Mesothelial cell of epicardium (in vitro differentiated cells): ENCODE data around the gene DCT. TPM values are rescaled to one million over a fixed set of nuclear protein-coding genes. Genes with fewer than 3 reads are reported as not detected.

Experiments
- DNase-seq, 2 experiments: peaks; one replicate each; pipeline ENCODE4 v3.0.0; 2021; ENCODE audit warnings: low spot score in 2 of 2; ENCODE audit not compliant: unreplicated experiment in 2 of 2
- H3K27ac Mint-ChIP-seq: 2 replicates; pipeline ENCODE4 v1.8.0; 2021; ENCODE audit warnings: mixed read lengths
- H3K27me3 Mint-ChIP-seq: 2 replicates; pipeline ENCODE4 v1.8.0; 2021; ENCODE audit warnings: low read depth, mixed read lengths
- H3K36me3 Mint-ChIP-seq: 2 replicates; pipeline ENCODE4 v1.8.0; 2021; ENCODE audit warnings: mixed read lengths
- H3K4me1 Mint-ChIP-seq: 2 replicates; pipeline ENCODE4 v1.8.0; 2021; ENCODE audit warnings: mixed read lengths
- H3K4me3 Mint-ChIP-seq: 2 replicates; pipeline ENCODE4 v1.8.0; 2021; ENCODE audit warnings: mild to moderate bottlenecking, moderate library complexity, mixed read lengths
- H3K9me3 Mint-ChIP-seq: 2 replicates; pipeline ENCODE4 v1.8.0; 2021; ENCODE audit warnings: mixed read lengths
- total RNA-seq: library from RNA; stranded (reverse); gene quantifications from 3 replicates; pipeline ENCODE4 v1.2.1, GENCODE V29; 2021
- TF ChIP-seq, protein P1 (sequence below): fragments of 200-600 bp; sonication (generic); IDR thresholded peaks from one replicate; pipeline ENCODE4 v1.5.0; 2021; ENCODE audit warnings: antibody characterized with exemption; ENCODE audit not compliant: unreplicated experiment

DCT gene
- total RNA-seq, 1 donor from 2014 or later, result 0.04 TPM

DNA sequence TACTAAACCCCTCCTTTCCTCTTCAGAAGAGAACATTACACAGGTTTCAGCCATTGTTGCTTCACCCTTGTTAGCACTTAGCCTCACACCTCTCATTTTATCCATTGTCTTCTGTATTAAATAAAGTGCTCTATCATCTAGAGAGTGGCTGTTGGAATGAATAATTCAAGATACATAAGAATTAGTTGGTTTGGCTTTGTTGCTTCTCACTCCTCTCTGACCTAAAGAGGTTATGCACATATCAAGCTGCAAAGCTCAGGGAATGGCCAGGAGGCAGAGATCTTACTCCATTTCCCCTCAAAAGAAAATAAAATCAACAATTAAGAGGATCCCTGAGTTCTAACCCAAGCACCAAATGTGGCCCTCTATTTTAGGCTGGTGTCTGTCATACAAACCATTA is 79.7 kb downstream of the DCT start:
- no peak for DNase-seq
- Mint-ChIP-seq H3K27me3 (no peaks in the 10 kb centered on the region), H3K4me1 (peaks cover 6% of the 10 kb centered on the region), H3K27ac (no peak overlapping the region), H3K9me3 (peaks cover 21% of the 10 kb centered on the region), H3K36me3 (peaks cover 58% of the 10 kb centered on the region), H3K4me3 (no peak overlapping the region)
- TF ChIP-seq, protein P1, sequence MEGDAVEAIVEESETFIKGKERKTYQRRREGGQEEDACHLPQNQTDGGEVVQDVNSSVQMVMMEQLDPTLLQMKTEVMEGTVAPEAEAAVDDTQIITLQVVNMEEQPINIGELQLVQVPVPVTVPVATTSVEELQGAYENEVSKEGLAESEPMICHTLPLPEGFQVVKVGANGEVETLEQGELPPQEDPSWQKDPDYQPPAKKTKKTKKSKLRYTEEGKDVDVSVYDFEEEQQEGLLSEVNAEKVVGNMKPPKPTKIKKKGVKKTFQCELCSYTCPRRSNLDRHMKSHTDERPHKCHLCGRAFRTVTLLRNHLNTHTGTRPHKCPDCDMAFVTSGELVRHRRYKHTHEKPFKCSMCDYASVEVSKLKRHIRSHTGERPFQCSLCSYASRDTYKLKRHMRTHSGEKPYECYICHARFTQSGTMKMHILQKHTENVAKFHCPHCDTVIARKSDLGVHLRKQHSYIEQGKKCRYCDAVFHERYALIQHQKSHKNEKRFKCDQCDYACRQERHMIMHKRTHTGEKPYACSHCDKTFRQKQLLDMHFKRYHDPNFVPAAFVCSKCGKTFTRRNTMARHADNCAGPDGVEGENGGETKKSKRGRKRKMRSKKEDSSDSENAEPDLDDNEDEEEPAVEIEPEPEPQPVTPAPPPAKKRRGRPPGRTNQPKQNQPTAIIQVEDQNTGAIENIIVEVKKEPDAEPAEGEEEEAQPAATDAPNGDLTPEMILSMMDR, result no peak

DNA sequence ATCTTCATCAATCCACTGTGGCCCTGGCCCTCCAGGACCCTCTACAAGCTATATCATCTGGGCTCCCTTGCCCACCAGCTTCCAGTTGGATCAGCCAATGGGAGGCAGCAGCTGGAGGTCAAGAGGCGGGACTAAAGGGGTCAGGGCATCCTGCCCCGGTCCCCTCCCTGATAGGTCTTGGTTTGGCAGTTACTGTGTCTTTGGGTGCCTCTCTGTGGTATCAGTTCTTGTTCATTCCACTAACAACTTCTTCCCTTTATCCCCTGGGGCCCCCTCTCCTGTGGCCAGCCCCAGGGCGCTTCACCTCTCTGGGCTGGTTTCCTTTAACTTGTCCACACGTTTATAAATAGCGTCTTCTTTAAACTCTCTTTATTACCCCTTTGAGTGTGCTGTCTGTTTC is 83.6 kb downstream of the DCT start:
- Mint-ChIP-seq H3K27me3 (no peaks in the 10 kb centered on the region), H3K27ac (no peak overlapping the region), H3K4me1 (peaks cover 7% of the 10 kb centered on the region), H3K4me3 (no peak overlapping the region), H3K9me3 (peaks cover 21% of the 10 kb centered on the region), H3K36me3 (peaks cover 41% of the 10 kb centered on the region)
- DNase-seq, result no peak
- TF ChIP-seq, protein P1, result no peak

DNA sequence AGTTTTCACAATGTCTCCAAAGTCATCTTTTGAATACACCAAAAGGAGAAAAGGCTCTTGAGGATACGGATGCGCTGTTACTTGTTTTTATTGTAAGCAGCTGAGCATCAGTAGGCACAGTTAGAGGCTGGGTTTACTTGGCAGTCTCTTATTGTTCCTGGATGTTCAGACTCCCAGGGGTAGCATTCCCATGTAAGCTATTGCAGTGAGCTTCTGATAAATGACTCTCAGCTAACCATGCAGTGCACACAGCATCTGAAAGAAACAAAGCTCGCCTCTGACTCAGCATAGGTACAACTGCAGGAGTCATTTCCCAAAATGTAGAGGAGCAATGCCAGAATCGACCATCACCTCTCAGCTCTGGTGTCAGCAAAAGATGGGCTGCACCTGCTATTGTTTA is 84.8 kb downstream of the DCT start:
- Mint-ChIP-seq H3K27ac (no peak overlapping the region), H3K4me3 (no peak overlapping the region), H3K4me1 (peaks cover 11% of the 10 kb centered on the region), H3K9me3 (peaks cover 20% of the 10 kb centered on the region), H3K36me3 (peaks cover 36% of the 10 kb centered on the region), H3K27me3 (no peaks in the 10 kb centered on the region)
- DNase-seq, result no peak
- TF ChIP-seq, protein P1, result no peak

DNA sequence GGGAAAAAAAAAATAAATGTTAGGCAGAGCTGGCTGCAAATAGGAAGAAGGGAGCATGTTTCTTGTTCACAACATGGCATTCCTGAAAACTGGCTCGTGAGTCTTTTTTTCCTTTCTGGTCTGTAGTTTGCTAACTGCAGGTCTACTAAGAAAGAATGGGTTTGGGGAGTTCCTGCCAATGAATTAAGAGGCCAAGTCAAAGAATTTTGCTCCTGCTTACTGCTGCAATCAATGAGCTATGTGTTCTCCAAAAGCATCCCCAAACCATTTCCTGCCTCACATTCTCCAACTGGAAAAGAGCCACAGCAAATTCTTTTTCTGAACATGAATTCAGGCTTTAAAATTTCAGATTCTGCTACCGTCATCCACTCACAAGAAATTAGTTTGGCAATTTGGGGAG is 88.6 kb downstream of the DCT start:
- TF ChIP-seq, protein P1, result no peak
- H3K4me3 Mint-ChIP-seq, result no peak overlapping the region
- H3K36me3 Mint-ChIP-seq, result peaks cover 16% of the 10 kb centered on the region
- H3K27me3 Mint-ChIP-seq, result no peaks in the 10 kb centered on the region
- no peaks in the 10 kb centered on the region for H3K9me3 Mint-ChIP-seq
- no peak for DNase-seq
- peaks cover 15% of the 10 kb centered on the region for H3K4me1 Mint-ChIP-seq
- no peak overlapping the region for H3K27ac Mint-ChIP-seq

DNA sequence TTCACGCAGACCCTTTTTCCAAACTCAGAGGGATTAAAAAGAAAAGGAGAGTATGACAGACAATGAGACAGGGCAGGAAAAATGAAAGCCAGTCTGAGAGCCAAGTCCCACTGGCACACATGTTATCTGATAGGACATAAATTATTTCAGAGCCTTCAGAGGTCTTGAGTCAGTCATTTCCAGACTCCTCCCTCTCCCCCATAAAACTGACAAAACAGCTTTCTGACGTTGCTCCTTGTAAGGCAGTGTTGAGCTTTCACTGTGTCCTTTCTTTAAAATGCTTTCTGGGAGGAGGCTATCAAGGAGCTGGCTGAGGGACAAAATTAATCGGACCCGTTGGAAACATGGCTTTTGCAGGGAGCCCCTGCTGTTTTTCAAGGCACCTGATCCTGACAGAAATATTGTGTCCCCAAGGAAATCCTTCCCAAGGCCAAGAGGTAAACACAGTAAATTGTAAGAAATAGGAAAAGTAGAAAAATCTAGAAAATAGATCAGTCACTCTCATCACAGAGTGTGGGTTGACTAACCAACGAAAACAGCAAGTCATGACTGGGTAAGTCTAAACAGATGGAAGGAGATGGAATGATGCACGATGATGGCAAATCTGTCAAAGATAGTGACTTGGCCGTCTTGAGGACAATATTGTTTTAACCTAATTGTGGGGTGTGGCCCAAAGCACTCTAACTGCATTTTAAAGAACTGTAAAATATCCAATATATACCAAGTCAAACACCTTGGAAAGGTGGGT is 89.7 kb downstream of the DCT start:
- Mint-ChIP-seq H3K27me3 (no peaks in the 10 kb centered on the region), H3K36me3 (peaks cover 16% of the 10 kb centered on the region), H3K9me3 (no peaks in the 10 kb centered on the region), H3K4me3 (no peak overlapping the region), H3K4me1 (peaks cover 8% of the 10 kb centered on the region), H3K27ac (peak overlapping the region; percentile 32)
- no peak for DNase-seq
- TF ChIP-seq, protein P1, result no peak

DNA sequence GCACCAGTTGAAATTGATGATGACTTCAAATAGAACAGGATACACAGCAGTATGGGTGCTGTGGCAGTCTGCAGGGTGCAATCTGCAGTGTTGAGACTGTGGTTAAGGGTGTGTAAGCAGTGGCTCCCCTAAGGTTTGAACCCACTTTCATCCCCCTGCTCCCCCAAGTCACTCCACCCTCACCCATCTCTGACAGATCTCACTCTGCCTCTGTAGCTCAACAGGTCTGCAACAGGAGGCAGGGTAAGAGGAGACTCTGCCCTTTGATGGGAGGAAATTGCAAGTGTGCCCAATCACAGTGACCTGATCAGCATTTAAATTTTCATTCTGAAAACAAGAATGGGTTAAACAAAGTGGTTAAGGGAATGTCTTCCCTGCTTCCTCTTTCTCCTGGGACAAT is 92.4 kb downstream of the DCT start:
- H3K4me1 Mint-ChIP-seq, result peaks cover 8% of the 10 kb centered on the region
- H3K27ac Mint-ChIP-seq, result no peak overlapping the region
- no peak overlapping the region for H3K4me3 Mint-ChIP-seq
- peaks cover 28% of the 10 kb centered on the region for H3K36me3 Mint-ChIP-seq
- H3K9me3 Mint-ChIP-seq, result no peaks in the 10 kb centered on the region
- TF ChIP-seq, protein P1, result no peak
- DNase-seq, result no peak
- no peaks in the 10 kb centered on the region for H3K27me3 Mint-ChIP-seq
